Nephron progenitor cell (in vitro differentiated cells): ENCODE measurements around the gene NBL1.
A peak's percentile ranks its signal among the peaks of the same experiment; 100 is the strongest.

ENCODE experiments used
- DNase-seq: peaks from one replicate; pipeline ENCODE4 v3.0.0; 2021
- H3K27ac Mint-ChIP-seq: 2 replicates; pipeline ENCODE4 v1.8.0; 2021; ENCODE audit warnings: mild to moderate bottlenecking, moderate library complexity, mixed read lengths
- H3K27me3 Mint-ChIP-seq: 2 replicates; pipeline ENCODE4 v1.8.0; 2021; ENCODE audit warnings: mild to moderate bottlenecking, low read depth, mixed read lengths; ENCODE audit not compliant: poor library complexity
- H3K36me3 Mint-ChIP-seq: 2 replicates; pipeline ENCODE4 v1.8.0; 2021; ENCODE audit warnings: low read depth, mixed read lengths
- H3K4me1 Mint-ChIP-seq: 2 replicates; pipeline ENCODE4 v1.8.0; 2021; ENCODE audit warnings: mixed read lengths
- H3K4me3 Mint-ChIP-seq: 2 replicates; pipeline ENCODE4 v1.8.0; 2021; ENCODE audit warnings: mild to moderate bottlenecking, moderate library complexity, mixed read lengths
- H3K9me3 Mint-ChIP-seq: 2 replicates; pipeline ENCODE4 v1.8.0; 2021; ENCODE audit warnings: mild to moderate bottlenecking, moderate library complexity, mixed read lengths
- CTCF ChIP-seq: fragments of 200-600 bp; sonication (generic); IDR thresholded peaks from 2 replicates; pipeline ENCODE4 v1.5.0; 2021; ENCODE audit warnings: antibody characterized with exemption

The NBL1 gene

GRCh38 chr1:19664453-19665185, 20.5 kb downstream of the NBL1 start, which contains the start of gene HTR6:
Gene HTR6, plus strand, starts transcription at chr1:19664875. Its CDS starts 879 bp downstream, at chr1:19665754.
- H3K27ac Mint-ChIP-seq: no peak within 1 kb of the TSS
- peaks cover 2% of the 10 kb centered on the region for H3K4me1 Mint-ChIP-seq
- H3K4me3 Mint-ChIP-seq: peak within 1 kb of the TSS; percentile 70
- H3K36me3 Mint-ChIP-seq: no peaks in the 10 kb centered on the region
- peaks cover 93% of the 10 kb centered on the region for H3K27me3 Mint-ChIP-seq
- peak; percentile 60 for DNase-seq
- no peak for TF ChIP-seq CTCF
- peaks cover 4% of the 10 kb centered on the region for H3K9me3 Mint-ChIP-seq

GRCh38 chr1:19665186-19665495, 21.0 kb downstream of the NBL1 start:
- H3K4me3 Mint-ChIP-seq: peak overlapping the region; percentile 70
- TF ChIP-seq CTCF: no peak
- H3K4me1 Mint-ChIP-seq: no peaks in the 10 kb centered on the region
- no peak overlapping the region for H3K27ac Mint-ChIP-seq
- H3K9me3 Mint-ChIP-seq: peaks cover 4% of the 10 kb centered on the region
- H3K36me3 Mint-ChIP-seq: no peaks in the 10 kb centered on the region
- H3K27me3 Mint-ChIP-seq: peaks cover 93% of the 10 kb centered on the region
- DNase-seq: no peak

- peaks cover 93% of the 10 kb centered on the region for H3K27me3 Mint-ChIP-seq
- H3K27ac Mint-ChIP-seq: no peak overlapping the region
- no peak for TF ChIP-seq CTCF
- peaks cover 4% of the 10 kb centered on the region for H3K9me3 Mint-ChIP-seq
- H3K4me1 Mint-ChIP-seq: no peaks in the 10 kb centered on the region
- peak overlapping the region; percentile 79 for H3K4me3 Mint-ChIP-seq
- DNase-seq: peak; percentile 41
- no peaks in the 10 kb centered on the region for H3K36me3 Mint-ChIP-seq
These were observed 21.7 kb downstream of the NBL1 start for GRCh38 chr1:19665496-19666465.

GRCh38 chr1:19668888-19669287, 24.8 kb downstream of the NBL1 start:
- Mint-ChIP-seq H3K9me3 (peaks cover 4% of the 10 kb centered on the region), H3K36me3 (no peaks in the 10 kb centered on the region), H3K27ac (no peak overlapping the region), H3K4me1 (no peaks in the 10 kb centered on the region), H3K27me3 (peaks cover 86% of the 10 kb centered on the region), H3K4me3 (no peak overlapping the region)
- no peak for DNase-seq
- no peak for TF ChIP-seq CTCF

- no peak overlapping the region for H3K4me3 Mint-ChIP-seq
- peaks cover 4% of the 10 kb centered on the region for H3K9me3 Mint-ChIP-seq
- no peaks in the 10 kb centered on the region for H3K36me3 Mint-ChIP-seq
- no peak overlapping the region for H3K27ac Mint-ChIP-seq
- no peak for TF ChIP-seq CTCF
- no peaks in the 10 kb centered on the region for H3K4me1 Mint-ChIP-seq
- no peak for DNase-seq
- H3K27me3 Mint-ChIP-seq: peaks cover 88% of the 10 kb centered on the region
These were observed 26.7 kb downstream of the NBL1 start for GRCh38 chr1:19670787-19671186.
